Kidney glomerular epithelial cell (primary cell): ENCODE measurements around the gene KRT6C.
A peak's percentile ranks its signal among the peaks of the same experiment; 100 is the strongest.
"Not testable (repeated sequence)": the region's sequence is repeated elsewhere in the genome, so short reads cannot be mapped to it uniquely, and the experiment has no call there.

Source experiments
- DNase-seq: peaks from one replicate; lab custom pipeline; 2025; lab: John Stamatoyannopoulos, UW

KRT6C gene

DNA sequence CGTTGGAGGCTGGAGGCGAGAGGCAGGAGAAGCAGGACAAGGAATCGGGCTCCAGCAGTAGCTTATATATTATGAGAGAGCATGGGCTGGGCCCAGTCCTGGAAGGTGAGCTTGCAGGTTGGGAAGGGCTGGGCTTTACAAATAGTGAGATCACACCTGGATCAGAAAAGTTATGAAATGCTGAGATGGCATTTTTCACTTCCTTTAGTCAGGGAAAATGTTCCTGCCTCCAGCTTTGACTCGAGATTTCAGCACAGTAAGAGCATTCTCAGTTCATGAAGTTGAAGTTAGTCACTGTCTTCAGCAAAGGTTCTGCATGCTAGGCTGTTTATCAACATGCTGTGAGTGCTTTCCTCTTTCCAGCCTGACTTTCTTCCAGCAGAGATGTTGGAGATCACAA is at the start of gene KRT6C:
Gene KRT6C, minus strand, starts transcription at position 38 of the 400 bp plus-strand sequence. CDS start 68 bp downstream, outside the sequence.
- DNase-seq = no peak

- no peak for DNase-seq
These were observed 48.9 kb upstream of the KRT6C start for GRCh38 chr12:52522346-52523011.

DNA sequence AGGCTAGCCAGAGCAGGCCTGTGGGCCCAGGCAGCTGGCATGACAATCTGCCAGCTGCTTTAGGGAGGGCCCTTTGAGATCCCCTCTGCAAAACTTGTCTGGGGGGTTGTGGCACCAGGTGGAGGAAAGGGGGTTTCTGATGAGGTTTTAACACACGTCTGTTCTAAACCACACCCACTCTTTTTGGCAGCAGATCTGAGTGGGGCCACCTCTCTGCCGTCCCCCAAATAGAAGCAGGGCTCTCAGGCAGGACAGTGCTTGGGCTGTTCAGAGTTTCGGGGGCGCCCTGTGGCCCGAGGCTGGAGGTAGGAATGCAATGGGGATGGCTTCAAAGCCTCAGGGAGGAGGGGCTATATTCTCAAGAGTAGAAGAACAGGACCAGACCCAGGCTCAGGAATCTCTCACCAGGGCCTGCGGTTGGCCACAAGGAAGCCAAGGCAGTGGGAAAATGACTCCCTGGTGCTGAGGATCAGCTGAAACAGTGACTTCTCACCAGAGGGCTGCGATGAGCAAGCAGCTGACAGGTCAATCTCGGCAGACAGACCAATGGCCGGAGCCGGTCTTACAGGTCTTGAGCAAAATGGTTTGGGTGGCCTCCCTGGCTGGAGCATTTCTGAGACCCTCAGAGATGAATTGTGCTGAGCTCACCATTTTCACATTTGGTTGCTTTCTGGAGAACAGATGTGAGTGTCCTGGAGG is 48.1 kb upstream of the KRT6C start:
- no peak for DNase-seq

- no peak for DNase-seq
These were observed 47.6 kb upstream of the KRT6C start for GRCh38 chr12:52521175-52521567.

- DNase-seq = no peak
These were observed 46.4 kb upstream of the KRT6C start, which contains the start of gene KRT5 for GRCh38 chr12:52519826-52520662. TSS of gene KRT5 (minus strand) at chr12:52520394. CDS start at chr12:52520296, 98 bp downstream.

DNA sequence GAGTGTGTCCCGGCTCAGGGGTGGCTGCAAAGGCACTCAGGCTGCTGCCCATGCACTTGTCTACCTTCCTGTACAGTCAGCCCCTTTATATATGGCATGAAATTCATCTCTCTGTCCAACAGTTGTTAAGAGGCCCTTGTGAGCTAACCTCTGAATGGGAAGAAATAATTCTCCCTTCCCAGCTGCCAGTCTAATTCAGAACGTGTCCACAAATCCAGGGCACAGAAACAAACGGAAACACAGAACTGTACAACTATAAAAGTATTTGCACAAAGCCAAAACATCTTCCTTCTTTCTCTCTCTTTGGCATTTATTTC is 45.7 kb upstream of the KRT6C start:
- no peak for DNase-seq

GRCh38 chr12:52518574-52519386 is 45.2 kb upstream of the KRT6C start:
- DNase-seq = no peak

DNA sequence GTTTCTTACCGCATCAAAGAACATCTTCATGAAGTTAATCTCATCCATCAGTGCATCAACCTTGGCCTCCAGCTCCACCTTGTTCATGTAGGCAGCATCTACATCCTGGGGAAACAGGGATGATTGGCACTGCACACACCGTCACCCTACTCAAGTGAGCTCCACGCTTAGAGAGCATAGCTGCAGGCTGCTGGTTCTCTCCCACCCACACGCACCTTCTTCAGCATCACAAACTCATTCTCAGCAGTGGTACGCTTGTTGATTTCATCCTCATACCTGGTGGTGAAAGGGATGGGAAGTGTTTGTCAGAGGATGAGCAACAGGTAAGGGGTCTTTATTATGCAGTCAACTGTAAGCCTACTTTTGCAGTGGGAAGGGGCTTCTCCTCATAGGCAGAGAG is 44.3 kb upstream of the KRT6C start:
- DNase-seq = no peak

GRCh38 chr12:52517005-52517835 is 43.6 kb upstream of the KRT6C start:
- no peak for DNase-seq

- no peak for DNase-seq
These were observed 42.6 kb upstream of the KRT6C start for GRCh38 chr12:52515927-52516831.

- DNase-seq = no peak
These were observed 41.7 kb upstream of the KRT6C start for GRCh38 chr12:52515319-52515646.

DNA sequence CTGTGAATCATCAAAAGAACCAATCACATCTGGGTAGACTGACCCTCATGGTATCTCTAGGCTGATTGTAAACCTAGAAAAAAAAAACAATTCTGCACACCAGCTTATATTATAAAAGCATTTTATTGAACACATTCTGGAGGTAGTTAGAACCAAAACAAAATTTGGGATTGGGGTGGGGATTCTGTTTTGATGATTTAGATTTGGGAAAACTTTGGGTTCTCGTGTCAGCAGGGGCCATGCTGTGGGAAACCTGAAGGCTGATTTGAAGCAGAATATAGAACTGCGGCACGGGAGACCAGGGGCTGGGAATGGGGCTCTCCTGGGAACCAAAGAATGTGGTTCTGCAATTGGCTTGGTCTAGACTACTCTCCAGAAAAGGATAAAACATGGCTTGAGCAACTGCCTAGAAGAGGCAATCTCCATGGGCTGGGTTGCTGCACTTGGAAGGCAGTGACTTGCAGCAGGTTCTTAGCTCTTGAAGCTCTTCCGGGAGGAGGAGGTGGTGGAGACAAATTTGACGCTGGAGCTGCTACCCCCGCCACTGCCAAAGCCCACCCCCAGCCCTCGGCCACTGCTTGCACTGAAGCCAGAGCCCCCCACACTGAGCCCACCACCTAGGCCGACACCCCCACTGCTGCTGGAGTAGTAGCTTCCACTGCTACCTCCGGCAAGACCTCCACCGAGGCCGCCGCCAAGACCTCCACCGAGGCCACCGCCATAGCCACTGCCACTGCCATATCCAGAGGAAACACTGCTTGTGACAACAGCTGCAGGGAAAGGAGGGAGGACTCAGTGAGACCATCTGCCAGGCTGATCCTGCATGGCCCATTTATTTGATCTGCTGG is 41.1 kb upstream of the KRT6C start:
- DNase-seq = no peak

DNA sequence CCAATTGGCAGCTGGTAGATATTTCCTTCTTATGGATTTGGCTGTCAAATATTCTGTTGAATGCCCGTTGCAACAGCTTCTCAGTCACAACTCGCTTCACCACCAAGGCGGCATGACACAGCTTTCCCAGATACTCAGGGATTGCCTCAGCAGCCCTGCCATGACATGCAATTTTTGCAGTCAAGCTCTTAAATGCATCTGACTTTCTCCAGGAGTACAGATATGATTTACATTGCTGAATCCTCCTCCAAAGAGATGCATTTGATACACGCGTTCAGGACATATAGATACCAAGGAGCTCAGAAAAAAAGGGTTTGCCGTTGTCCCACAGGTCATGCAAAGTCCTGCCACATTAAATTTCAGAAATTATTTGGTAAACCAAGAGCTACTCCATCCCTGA is 40.1 kb upstream of the KRT6C start:
- no peak for DNase-seq

- DNase-seq = no peak
These were observed 34.6 kb upstream of the KRT6C start for GRCh38 chr12:52508211-52508610.

- DNase-seq = peak; percentile 59
These were observed 33.5 kb upstream of the KRT6C start for GRCh38 chr12:52506858-52507715.

DNA sequence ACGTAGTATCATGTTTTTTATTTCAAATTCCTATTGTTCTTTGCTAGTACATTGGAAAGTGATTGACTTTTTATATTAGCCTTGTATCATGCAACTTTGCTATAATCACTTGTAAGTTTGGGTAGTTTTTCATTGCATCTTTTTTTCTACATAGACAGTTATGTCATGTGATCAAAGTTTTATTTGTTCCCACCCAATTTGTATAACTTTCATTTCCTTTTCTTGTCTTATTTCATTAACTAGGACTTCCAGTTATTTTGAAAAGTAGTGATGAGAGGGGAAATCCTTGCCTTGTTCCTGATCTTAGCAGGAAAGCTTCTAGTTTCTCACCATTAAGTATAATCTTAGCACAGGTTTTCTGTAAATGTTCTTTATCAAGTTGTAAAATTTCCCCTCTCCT is 29.3 kb upstream of the KRT6C start:
- DNase-seq = no peak

GRCh38 chr12:52501490-52501889 is 27.9 kb upstream of the KRT6C start:
- DNase-seq = no peak

GRCh38 chr12:52500574-52500973 is 27.0 kb upstream of the KRT6C start:
- DNase-seq = not testable (repeated sequence)
